CD14-positive monocyte (primary cell): ENCODE data around the gene IFIT5. TPM values are rescaled to one million over a fixed set of nuclear protein-coding genes. Genes with fewer than 3 reads are reported as not detected.

Source experiments
- DNase-seq, 3 donors: peaks; one replicate each; pipeline ENCODE4 v3.0.0-alpha.2; 2011 to 2022
- H2AFZ ChIP-seq: 2 replicates; pipeline ENCODE4 v1.6.0; 2012; ENCODE audit warnings: mild to moderate bottlenecking, low read depth, low read length, inconsistent platforms; ENCODE audit not compliant: insufficient read depth, poor library complexity, severe bottlenecking
- H3K27ac ChIP-seq, 2 donors: 1 replicate in 1 of 2; 2 replicates in 1 of 2; pipeline ENCODE4 v1.5.1; 2012 to 2013; ENCODE audit warnings: low read length in 2 of 2, control low read depth in 1 of 2, inconsistent platforms in 1 of 2, low read depth in 1 of 2, mild to moderate bottlenecking in 1 of 2
- H3K27me3 ChIP-seq, 2 donors: one replicate each; pipeline versions ENCODE4 v1.6.0 to v1.6.1; 2011 to 2013; ENCODE audit warnings: low read length in 2 of 2; ENCODE audit not compliant: control insufficient read depth in 2 of 2, insufficient read depth in 2 of 2
- H3K36me3 ChIP-seq, 2 donors: replicated peaks in 1 of 2; 1 replicate in 1 of 2; 2 replicates in 1 of 2; pipeline versions ENCODE4 v1.5.1 to v1.6.1; 2012 to 2013; ENCODE audit warnings: low read length in 2 of 2, control low read depth in 1 of 2, inconsistent platforms in 1 of 2, mild to moderate bottlenecking in 1 of 2; ENCODE audit not compliant: insufficient read depth in 2 of 2, control insufficient read depth in 1 of 2
- H3K4me1 ChIP-seq, 2 donors: 1 replicate in 1 of 2; 2 replicates in 1 of 2; pipeline versions ENCODE4 v1.5.1 to v1.6.1; 2012 to 2013; ENCODE audit warnings: low read length in 2 of 2, control low read depth in 1 of 2, inconsistent platforms in 1 of 2, mild to moderate bottlenecking in 1 of 2, moderate library complexity in 1 of 2; ENCODE audit not compliant: insufficient read depth in 2 of 2, control insufficient read depth in 1 of 2
- H3K4me2 ChIP-seq: replicated peaks from 2 replicates; pipeline ENCODE3; 2012; ENCODE audit warnings: low read length, moderate library complexity, mild to moderate bottlenecking; ENCODE audit not compliant: poor library complexity, severe bottlenecking; ENCODE audit errors: extremely low read depth
- H3K4me3 ChIP-seq, 3 experiments: fragments of 200-600 bp in 1 of 3; sonication (generic) in 1 of 3; replicated peaks in 1 of 3; 1 replicate in 2 of 3; 2 replicates in 1 of 3; pipeline ENCODE4 v1.5.1; 2011 to 2013; ENCODE audit warnings: low read length in 3 of 3, mild to moderate bottlenecking in 3 of 3, control low read depth in 2 of 3, low read depth in 2 of 3, inconsistent platforms in 1 of 3, moderate library complexity in 1 of 3
- H3K79me2 ChIP-seq: 2 replicates; pipeline ENCODE4 v1.6.0; 2012; ENCODE audit warnings: mild to moderate bottlenecking, control low read depth, inconsistent platforms, low read length, moderate library complexity; ENCODE audit not compliant: insufficient read depth
- H3K9ac ChIP-seq: 2 replicates; pipeline ENCODE4 v1.6.0; 2017; ENCODE audit warnings: low read length, mild to moderate bottlenecking; ENCODE audit not compliant: insufficient read depth, poor library complexity, severe bottlenecking
- H3K9me3 ChIP-seq, 2 donors: replicated peaks in 1 of 2; 1 replicate in 1 of 2; 2 replicates in 1 of 2; pipeline versions ENCODE4 v1.5.1 to v1.6.1; 2012 to 2013; ENCODE audit warnings: low read length in 2 of 2, control low read depth in 1 of 2; ENCODE audit not compliant: control insufficient read depth in 1 of 2, insufficient read depth in 1 of 2
- H4K20me1 ChIP-seq: 2 replicates; pipeline ENCODE4 v1.6.0; 2012; ENCODE audit warnings: mild to moderate bottlenecking, low read length, control low read depth, moderate library complexity; ENCODE audit not compliant: insufficient read depth
- H3K27ac Mint-ChIP-seq, 7 donors: one replicate each; pipeline ENCODE4 v1.8.0; 2020; ENCODE audit warnings: mild to moderate bottlenecking in 7 of 7, mixed read lengths in 7 of 7, moderate library complexity in 6 of 7, inconsistent platforms in 2 of 7
- H3K27me3 Mint-ChIP-seq, 3 donors: one replicate each; pipeline ENCODE4 v1.8.0; 2021 to 2022; ENCODE audit warnings: low read depth in 3 of 3, mild to moderate bottlenecking in 3 of 3, mixed read lengths in 3 of 3, moderate library complexity in 3 of 3, inconsistent platforms in 1 of 3
- H3K36me3 Mint-ChIP-seq, 2 donors: one replicate each; pipeline ENCODE4 v1.8.0; 2020; ENCODE audit warnings: mixed read lengths in 2 of 2, inconsistent platforms in 1 of 2, mild to moderate bottlenecking in 1 of 2
- H3K4me1 Mint-ChIP-seq: one replicate; pipeline ENCODE4 v1.8.0; 2020; ENCODE audit warnings: mild to moderate bottlenecking, mixed read lengths
- H3K4me3 Mint-ChIP-seq, 2 donors: one replicate each; pipeline ENCODE4 v1.8.0; 2020; ENCODE audit warnings: mild to moderate bottlenecking in 2 of 2, mixed read lengths in 2 of 2, moderate library complexity in 1 of 2
- H3K9me3 Mint-ChIP-seq, 7 donors: one replicate each; pipeline ENCODE4 v1.8.0; 2020 to 2022; ENCODE audit warnings: mixed read lengths in 7 of 7, mild to moderate bottlenecking in 6 of 7, moderate library complexity in 6 of 7, inconsistent platforms in 2 of 7
- CTCF ChIP-seq: fragments of 200-600 bp; IDR thresholded peaks from one replicate; pipeline ENCODE4 v1.8.0; 2022; ENCODE audit warnings: antibody characterized with exemption, mild to moderate bottlenecking
- WGBS: methylation state at CpG from one replicate; pipeline ENCODE4 v1.1.5; 2013; ENCODE audit warnings: missing lambda C conversion rate; ENCODE audit not compliant: insufficient coverage; 5-methylcytosine and 5-hydroxymethylcytosine counted together
- intact Hi-C, 2 donors: fragments of 100-400 bp; cut with micrococcal nuclease; formaldehyde crosslinking; loops; one replicate each; pipeline versions ENCODE4 v1.15.0 to v1.15.1; 2023
- polyA plus RNA-seq, 3 donors: library from polyadenylated mRNA; depleted of rRNA in 1 of 3; unstranded in 2 of 3; stranded (reverse) in 1 of 3; fragments of 300-500 nt in 2 of 3; fragments of >200 nt in 1 of 3; fragmentation: Illumina TruSeq in 2 of 3; gene quantifications; 1 replicate in 2 of 3; 2 replicates in 1 of 3; pipeline ENCODE4 v1.2.3, GENCODE V29; 2012 to 2021

The IFIT5 gene
- polyA plus RNA-seq, 3 donors: 2.4 to 8.0 (median 5.8) TPM

- no peaks in the 10 kb centered on the region for H3K36me3 Mint-ChIP-seq
- H3K36me3 ChIP-seq: no peaks in the 10 kb centered on the region
Observed at GRCh38 chr10:89450901-89451300, 36.5 kb downstream of the IFIT5 start.

GRCh38 chr10:89452193-89452592, 37.8 kb downstream of the IFIT5 start:
- H3K4me1 Mint-ChIP-seq: peaks cover 12% of the 10 kb centered on the region
- WGBS: no CpG with 5 or more reads among the region's 1 CpG
- no peak overlapping the region for H2AFZ ChIP-seq

More at GRCh38 chr10:89450901-89451300, 36.5 kb downstream of the IFIT5 start:
- no peak overlapping the region for H3K9ac ChIP-seq
- no peak overlapping the region for H3K4me3 ChIP-seq
- H2AFZ ChIP-seq: no peak overlapping the region
- TF ChIP-seq CTCF: no peak
- no peaks in the 10 kb centered on the region for H4K20me1 ChIP-seq
- Mint-ChIP-seq H3K9me3 (peaks cover 0 to 9% (median 6%) of the 10 kb centered on the region in 7 donors), H3K27ac (no peak overlapping the region), H3K4me1 (peaks cover 12% of the 10 kb centered on the region), H3K27me3 (peaks cover 1 to 2% (median 1%) of the 10 kb centered on the region in 3 donors), H3K4me3 (no peak overlapping the region)
- whole genome bisulfite sequencing: no CpG with 5 or more reads among the region's 2 CpGs
- H3K27ac ChIP-seq: no peak overlapping the region
- no peak overlapping the region for H3K4me2 ChIP-seq
- H3K4me1 ChIP-seq: peaks cover 5 to 8% of the 10 kb centered on the region in 2 donors
- no peaks in the 10 kb centered on the region for H3K79me2 ChIP-seq
- intact Hi-C loops: no loop called here
- H3K27me3 ChIP-seq: no peaks in the 10 kb centered on the region
- no peak for DNase-seq
- H3K9me3 ChIP-seq: no peaks in the 10 kb centered on the region

More at GRCh38 chr10:89452193-89452592, 37.8 kb downstream of the IFIT5 start:
- no peaks in the 10 kb centered on the region for H3K27me3 ChIP-seq
- peaks cover 0 to under 1% (median 0%) of the 10 kb centered on the region in 3 donors for H3K27me3 Mint-ChIP-seq
- H3K79me2 ChIP-seq: no peaks in the 10 kb centered on the region
- DNase-seq: no peak
- peaks cover 0 to 3% (median 0%) of the 10 kb centered on the region in 7 donors for H3K9me3 Mint-ChIP-seq
- H4K20me1 ChIP-seq: no peaks in the 10 kb centered on the region
- TF ChIP-seq CTCF: no peak
- no peaks in the 10 kb centered on the region for H3K36me3 ChIP-seq
- H3K4me1 ChIP-seq: peaks cover 5 to 8% of the 10 kb centered on the region in 2 donors
- H3K9me3 ChIP-seq: no peaks in the 10 kb centered on the region
- H3K4me3 ChIP-seq: no peak overlapping the region
- H3K27ac Mint-ChIP-seq: no peak overlapping the region
- no peak overlapping the region for H3K4me3 Mint-ChIP-seq
- no peaks in the 10 kb centered on the region for H3K36me3 Mint-ChIP-seq
- H3K4me2 ChIP-seq: no peak overlapping the region
- no peak overlapping the region for H3K9ac ChIP-seq
- no peak overlapping the region for H3K27ac ChIP-seq
- intact Hi-C loops: no loop called here
